H1 (cell line): Measurements from ENCODE around the gene DCHS1. TPM values are rescaled to one million over a fixed set of nuclear protein-coding genes. Genes with fewer than 3 reads are reported as not detected.

ENCODE experiments used
- CTCF ChIA-PET: fragments of 300-600 bp; sonication (Branson Sonifier 250); formaldehyde crosslinking; loops from one replicate; lab custom pipeline; 2021; ENCODE audit not compliant: partially characterized antibody; lab: Charles Lee
- POLR2A ChIA-PET: fragments of 300-600 bp; sonication (Branson Sonifier 250); formaldehyde crosslinking; loops from one replicate; lab custom pipeline; 2021; ENCODE audit warnings: inconsistent platforms; ENCODE audit not compliant: partially characterized antibody; lab: Charles Lee
- DNase-seq, 2 experiments: peaks; one replicate each; pipeline versions ENCODE4 v3.0.0 to v3.0.0-alpha.2; 2010 to 2022; ENCODE audit warnings: low spot score in 2 of 2, low read depth in 1 of 2, mixed read lengths in 1 of 2
- FAIRE-seq: peaks from 2 replicates; lab custom pipeline; 2011; peaks lifted over from hg19 to GRCh38; lab: Jason Lieb, UNC
- H2AFZ ChIP-seq: 2 replicates; pipeline ENCODE4 v1.8.1; 2012; ENCODE audit warnings: low read length, inconsistent platforms
- H2AK5ac ChIP-seq: 2 replicates; pipeline ENCODE4 v1.6.1; 2013; ENCODE audit warnings: low read depth, low read length
- H2BK120ac ChIP-seq: replicated peaks from 2 replicates; pipeline ENCODE3; 2013; ENCODE audit warnings: low read depth, low read length, inconsistent platforms
- H2BK12ac ChIP-seq: 2 replicates; pipeline ENCODE4 v1.6.1; 2013; ENCODE audit warnings: low read depth, low read length
- H2BK15ac ChIP-seq: 2 replicates; pipeline ENCODE4 v1.6.1; 2013; ENCODE audit warnings: low read length
- H2BK20ac ChIP-seq: 2 replicates; pipeline ENCODE4 v1.6.1; 2013; ENCODE audit warnings: low read length
- H2BK5ac ChIP-seq: 2 replicates; pipeline ENCODE4 v1.6.1; 2013; ENCODE audit warnings: low read depth, low read length
- H3K14ac ChIP-seq: 2 replicates; pipeline ENCODE4 v1.6.1; 2013; ENCODE audit warnings: inconsistent platforms; ENCODE audit not compliant: insufficient read length
- H3K18ac ChIP-seq: 2 replicates; pipeline ENCODE4 v1.6.1; 2013; ENCODE audit warnings: low read length; ENCODE audit errors: extremely low read depth
- H3K23ac ChIP-seq: 2 replicates; pipeline ENCODE4 v1.6.1; 2013; ENCODE audit warnings: inconsistent platforms; ENCODE audit not compliant: insufficient read length
- H3K23me2 ChIP-seq: 2 replicates; pipeline ENCODE4 v1.6.1; 2013; ENCODE audit warnings: low read depth, low read length
- H3K27ac ChIP-seq: 2 replicates; pipeline ENCODE4 v1.6.1; 2011; ENCODE audit warnings: low read depth, low read length, inconsistent platforms
- H3K27me3 ChIP-seq, 4 experiments: replicated peaks in 1 of 4; 1 replicate in 1 of 4; 2 replicates in 3 of 4; pipeline versions ENCODE4 v1.6.1 to v1.8.1; 2011 to 2013; ENCODE audit warnings: low read length in 3 of 4, mild to moderate bottlenecking in 3 of 4, inconsistent platforms in 2 of 4, mixed read lengths in 2 of 4, moderate library complexity in 1 of 4; ENCODE audit not compliant: control insufficient read depth in 3 of 4, insufficient read depth in 3 of 4; ENCODE audit errors: extremely low read depth in 1 of 4
- H3K36me3 ChIP-seq, 4 experiments: 2 replicates each; pipeline versions ENCODE4 v1.6.1 to v1.8.1; 2011 to 2013; ENCODE audit warnings: mild to moderate bottlenecking in 4 of 4, low read length in 3 of 4, moderate library complexity in 2 of 4, control low read depth in 1 of 4, inconsistent platforms in 1 of 4; ENCODE audit not compliant: insufficient read depth in 4 of 4, control insufficient read depth in 2 of 4
- H3K4ac ChIP-seq: replicated peaks from 2 replicates; pipeline ENCODE3; 2013; ENCODE audit warnings: low read length, low read depth, mixed read lengths, inconsistent platforms; ENCODE audit not compliant: insufficient read length
- H3K4me1 ChIP-seq, 4 experiments: replicated peaks in 1 of 4; 1 replicate in 1 of 4; 2 replicates in 3 of 4; pipeline versions ENCODE4 v1.6.1 to v1.8.1; 2011 to 2013; ENCODE audit warnings: low read length in 3 of 4, inconsistent platforms in 2 of 4, mixed read lengths in 1 of 4; ENCODE audit not compliant: insufficient read depth in 4 of 4, control insufficient read depth in 3 of 4
- H3K4me2 ChIP-seq, 2 experiments: 2 replicates each; pipeline versions ENCODE4 v1.6.1 to v1.8.1; 2011 to 2013; ENCODE audit warnings: low read depth in 2 of 2, low read length in 2 of 2, control low read depth in 1 of 2, inconsistent platforms in 1 of 2, mild to moderate bottlenecking in 1 of 2; ENCODE audit not compliant: insufficient read depth in 1 of 2
- H3K4me3 ChIP-seq, 4 experiments: fragments of 200-600, 300-600 bp in 1 of 4; sonication (generic), shearing (Covaris generic), sonication (Bioruptor Twin) in 1 of 4; 2 replicates each; pipeline versions ENCODE4 v1.5.1 to v1.8.1; 2011 to 2016; ENCODE audit warnings: low read length in 4 of 4, low read depth in 3 of 4, control low read depth in 2 of 4, inconsistent platforms in 2 of 4, mild to moderate bottlenecking in 2 of 4, mixed read lengths in 1 of 4, moderate library complexity in 1 of 4; ENCODE audit not compliant: insufficient read depth in 2 of 4; ENCODE audit errors: extremely low read depth in 1 of 4
- H3K56ac ChIP-seq: replicated peaks from 2 replicates; pipeline ENCODE3; 2013; ENCODE audit warnings: low read depth, mild to moderate bottlenecking, mixed read lengths, low read length, inconsistent platforms; ENCODE audit not compliant: insufficient read length
- H3K79me1 ChIP-seq: 2 replicates; pipeline ENCODE4 v1.6.1; 2013; ENCODE audit warnings: low read depth, low read length, control low read depth
- H3K79me2 ChIP-seq, 2 experiments: 2 replicates each; pipeline versions ENCODE4 v1.6.1 to v1.8.1; 2012 to 2013; ENCODE audit warnings: low read length in 2 of 2, mild to moderate bottlenecking in 2 of 2, inconsistent platforms in 1 of 2; ENCODE audit not compliant: insufficient read depth in 2 of 2, control insufficient read depth in 1 of 2
- H3K9ac ChIP-seq, 4 experiments: replicated peaks in 1 of 4; 1 replicate in 1 of 4; 2 replicates in 3 of 4; pipeline versions ENCODE4 v1.6.1 to v1.8.1; 2011 to 2013; ENCODE audit warnings: low read depth in 3 of 4, low read length in 3 of 4, control low read depth in 2 of 4, mild to moderate bottlenecking in 2 of 4, moderate library complexity in 2 of 4, inconsistent platforms in 1 of 4; ENCODE audit errors: extremely low read depth in 1 of 4
- H3K9me3 ChIP-seq, 2 experiments: 2 replicates each; pipeline versions ENCODE4 v1.6.1 to v1.8.1; 2012 to 2013; ENCODE audit warnings: mild to moderate bottlenecking in 2 of 2, moderate library complexity in 2 of 2, control low read depth in 1 of 2, inconsistent platforms in 1 of 2, low read depth in 1 of 2, low read length in 1 of 2, mixed read lengths in 1 of 2; ENCODE audit not compliant: insufficient read depth in 2 of 2
- H4K20me1 ChIP-seq, 2 experiments: replicated peaks in 1 of 2; 2 replicates each; pipeline versions ENCODE3 to v1.8.1; 2011 to 2013; ENCODE audit warnings: inconsistent platforms in 2 of 2, low read length in 2 of 2, mild to moderate bottlenecking in 1 of 2; ENCODE audit not compliant: insufficient read depth in 2 of 2, control insufficient read depth in 1 of 2
- H4K5ac ChIP-seq: 2 replicates; pipeline ENCODE4 v1.6.1; 2013; ENCODE audit warnings: low read length, low read depth, mixed read lengths, inconsistent platforms; ENCODE audit not compliant: insufficient read length
- H4K8ac ChIP-seq: 2 replicates; pipeline ENCODE4 v1.8.0; 2013; ENCODE audit warnings: mild to moderate bottlenecking, moderate library complexity, low read length, inconsistent platforms; ENCODE audit not compliant: insufficient read depth; ENCODE audit errors: extremely low read depth
- H4K91ac ChIP-seq: replicated peaks from 2 replicates; pipeline ENCODE3; 2013; ENCODE audit warnings: low read length, mixed read lengths, inconsistent platforms; ENCODE audit not compliant: insufficient read length
- BRCA1 ChIP-seq: IDR thresholded peaks from 2 replicates; pipeline ENCODE4 v1.6.1; 2012; ENCODE audit warnings: low read depth, low read length, improper control_type of control experiment
- CEBPB ChIP-seq: IDR thresholded peaks from 2 replicates; pipeline ENCODE4 v1.6.1; 2012; ENCODE audit warnings: low read depth, low read length
- CHD1 ChIP-seq: IDR thresholded peaks from 2 replicates; pipeline ENCODE4 v1.6.1; 2012; ENCODE audit warnings: low read depth, low read length, improper control_type of control experiment
- KDM1A ChIP-seq: fragments of 200-600, 300-600 bp; sonication (generic); IDR thresholded peaks from 2 replicates; pipeline ENCODE4 v1.7.1; 2016; ENCODE audit warnings: mild to moderate bottlenecking, low read length, borderline replicate concordance
- KDM4A ChIP-seq: IDR thresholded peaks from one replicate; pipeline ENCODE4 v1.7.1; 2012; ENCODE audit warnings: low read depth, mild to moderate bottlenecking, moderate library complexity, low read length, inconsistent platforms; ENCODE audit not compliant: severe bottlenecking
- RFX5 ChIP-seq: IDR thresholded peaks from 2 replicates; pipeline ENCODE4 v1.6.1; 2011; ENCODE audit warnings: low read depth, low read length, improper control_type of control experiment, borderline replicate concordance
- SIX5 ChIP-seq: IDR thresholded peaks from 2 replicates; pipeline ENCODE4 v1.6.1; 2011; ENCODE audit warnings: mild to moderate bottlenecking, low read depth, low read length
- WGBS, 2 experiments: shearing (Covaris generic) in 1 of 2; methylation state at CpG; one replicate each; pipeline versions ENCODE4 v1.1.6 to v1.1.7; 2013 to 2015; ENCODE audit warnings: low lambda C conversion rate in 2 of 2, mixed read lengths in 2 of 2, inconsistent platforms in 1 of 2, low coverage in 1 of 2, missing lambda C conversion rate in 1 of 2; ENCODE audit not compliant: insufficient replicate concordance in 2 of 2, insufficient coverage in 1 of 2, insufficient read length in 1 of 2; ENCODE audit errors: extremely low coverage in 1 of 2, missing lambda C conversion rate in 1 of 2; 5-methylcytosine and 5-hydroxymethylcytosine counted together
- polyA plus RNA-seq, 7 experiments: library from polyadenylated mRNA; depleted of rRNA in 3 of 7; stranded (reverse) in 5 of 7; unstranded in 2 of 7; fragments of >200 nt in 5 of 7; fragments of 200-250 nt in 2 of 7; gene quantifications; 1 replicate in 5 of 7; 2 replicates in 1 of 7; 4 replicates in 1 of 7; pipeline versions ENCODE4 v1.2.1 to v1.2.3, GENCODE V29; 2011 to 2013; ENCODE audit warnings: missing spikeins in 2 of 7, mixed read lengths in 2 of 7
- total RNA-seq: library from RNA; stranded (reverse); fragmentation: NEBNext Ultra II Directional; extraction: Animal tissue kit (Norgen Biotek cat#: 25700); gene quantifications from 2 replicates; pipeline ENCODE4 v1.2.1, GENCODE V29; 2021
- TF ChIP-seq, protein P1 (sequence below): IDR thresholded peaks from 2 replicates; pipeline ENCODE4 v1.6.1; 2012; ENCODE audit warnings: low read length, inconsistent platforms

DCHS1 gene
- total and polyA plus RNA-seq, 2 of the 8 experiments (the other 6 are each of a cell fraction or from before 2014, with no cell fraction given) = 8.2 to 10.5 TPM

DNA sequence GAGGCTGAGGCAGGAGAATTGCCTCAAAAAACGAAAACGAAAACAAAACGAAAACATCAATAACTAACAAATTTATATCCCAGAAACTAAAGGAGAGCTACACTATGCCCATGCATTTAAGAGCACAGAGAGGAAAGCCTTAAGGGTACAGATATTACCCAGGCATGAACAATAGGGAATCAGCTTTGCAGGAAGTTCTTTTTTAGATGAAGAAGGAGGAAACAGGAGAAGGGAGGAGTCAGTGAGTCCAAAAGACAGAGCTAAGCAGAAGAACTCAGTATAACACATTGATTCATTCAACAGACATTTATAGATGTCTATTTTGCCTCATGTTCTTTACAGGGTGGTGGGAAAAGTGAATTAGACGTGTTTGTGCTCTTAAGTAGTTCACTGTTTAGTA is 19.3 kb upstream of the DCHS1 start:
- H2BK20ac ChIP-seq = no peak overlapping the region
- POLR2A ChIA-PET = interaction anchor here (0.6 to 1.3 kb wide), 3 partner anchors 9 to 68 kb away, joined by 3 to 4 read pairs (median 3); partner anchors contain the start of gene MRPL17
- peaks cover 0 to 1% of the 10 kb centered on the region in 2 experiments for H4K20me1 ChIP-seq
- no peak overlapping the region for H3K23ac ChIP-seq
- no peaks in the 10 kb centered on the region for H3K79me1 ChIP-seq
- H2BK12ac ChIP-seq = no peak overlapping the region
- H3K9me3 ChIP-seq = no peaks in the 10 kb centered on the region
- H3K23me2 ChIP-seq = no peaks in the 10 kb centered on the region
- no peak overlapping the region for H3K9ac ChIP-seq
- H3K4me1 ChIP-seq = no peaks in the 10 kb centered on the region
- H3K79me2 ChIP-seq = no peaks in the 10 kb centered on the region
- DNase-seq (no peak), FAIRE-seq (no peak)
- no peak overlapping the region for H3K14ac ChIP-seq
- H2AFZ ChIP-seq = no peak overlapping the region
- no peak overlapping the region for H4K5ac ChIP-seq
- CTCF ChIA-PET = interaction anchor here (0.6 to 1.4 kb wide), 3 partner anchors 9 to 230 kb away, joined by 4 read pairs; partner anchors contain the start of gene MRPL17
- no peak overlapping the region for H3K4ac ChIP-seq
- H3K18ac ChIP-seq = no peak overlapping the region
- no peaks in the 10 kb centered on the region for H3K36me3 ChIP-seq
- H2AK5ac ChIP-seq = no peak overlapping the region
- H3K56ac ChIP-seq = no peak overlapping the region
- no peak overlapping the region for H2BK5ac ChIP-seq
- WGBS, 2 experiments = 78% methylated on average over 4 of the region's 4 CpGs; no CpG with 5 or more reads in 1 of the 2 experiments
- no peak overlapping the region for H3K27ac ChIP-seq
- no peak overlapping the region for H3K4me3 ChIP-seq
- H2BK120ac ChIP-seq = no peak overlapping the region
- H4K91ac ChIP-seq = no peak overlapping the region
- no peak overlapping the region for H4K8ac ChIP-seq
- H3K4me2 ChIP-seq = no peak overlapping the region
- no peaks in the 10 kb centered on the region; a peak in 1 of 7 replicates for H3K27me3 ChIP-seq
- no peak overlapping the region for H2BK15ac ChIP-seq
- TF ChIP-seq KDM1A (no peak), SIX5 (no peak), RFX5 (no peak), CEBPB (no peak), KDM4A (no peak), BRCA1 (no peak), CHD1 (no peak)
- TF ChIP-seq, protein P1, sequence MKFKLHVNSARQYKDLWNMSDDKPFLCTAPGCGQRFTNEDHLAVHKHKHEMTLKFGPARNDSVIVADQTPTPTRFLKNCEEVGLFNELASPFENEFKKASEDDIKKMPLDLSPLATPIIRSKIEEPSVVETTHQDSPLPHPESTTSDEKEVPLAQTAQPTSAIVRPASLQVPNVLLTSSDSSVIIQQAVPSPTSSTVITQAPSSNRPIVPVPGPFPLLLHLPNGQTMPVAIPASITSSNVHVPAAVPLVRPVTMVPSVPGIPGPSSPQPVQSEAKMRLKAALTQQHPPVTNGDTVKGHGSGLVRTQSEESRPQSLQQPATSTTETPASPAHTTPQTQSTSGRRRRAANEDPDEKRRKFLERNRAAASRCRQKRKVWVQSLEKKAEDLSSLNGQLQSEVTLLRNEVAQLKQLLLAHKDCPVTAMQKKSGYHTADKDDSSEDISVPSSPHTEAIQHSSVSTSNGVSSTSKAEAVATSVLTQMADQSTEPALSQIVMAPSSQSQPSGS = no peak
